K562 (cell line): ENCODE measurements around the gene RHOB. TPM values are rescaled to one million over a fixed set of nuclear protein-coding genes. Genes with fewer than 3 reads are reported as not detected.

ENCODE experiments used
- ATAC-seq: fragments of 200-7000 bp; cut with Tn5 transposase; 3 replicates; pipeline ENCODE4 v1.9.1; 2020; ENCODE audit warnings: moderate library complexity
- BruUV-seq: library from RNA; stranded (reverse); fragments of 400-500 nt; replicated peaks from 2 replicates; lab custom pipeline; 2021; lab: Mats Ljungman, UMichigan
- CTCF ChIA-PET: fragments of 300-600 bp; formaldehyde crosslinking; extraction: SDS; loops from one replicate; lab custom pipeline; 2021; ENCODE audit warnings: low intra/inter-chr PET ratio; lab: Yijun Ruan, JAX
- POLR2A ChIA-PET: fragments of 300-600, 350-650 bp; sonication (Branson Sonifier 250); formaldehyde crosslinking; extraction: SDS; loops from one replicate; lab custom pipeline; 2021; ENCODE audit warnings: antibody characterized with exemption, inconsistent platforms; lab: Yijun Ruan, JAX
- DNase-seq, 4 experiments: peaks; one replicate each; pipeline versions ENCODE4 v3.0.0 to v3.0.0-alpha.2; 2011 to 2018; ENCODE audit warnings: low spot score in 3 of 4, mixed read lengths in 3 of 4; ENCODE audit errors: extremely low read depth in 1 of 4
- FAIRE-seq: peaks from 2 replicates; lab custom pipeline; 2011; peaks lifted over from hg19 to GRCh38; lab: Jason Lieb, UNC
- H2AFZ ChIP-seq: 2 replicates; pipeline ENCODE4 v1.6.0; 2011; ENCODE audit warnings: low read depth, low read length, control low read depth, inconsistent platforms
- H3K27ac ChIP-seq: fragments of 200-600 bp; 3 replicates; pipeline ENCODE4 v1.8.0; 2011; ENCODE audit warnings: low read depth, mild to moderate bottlenecking, control low read depth, inconsistent platforms, low read length, moderate library complexity, mixed read lengths; ENCODE audit errors: extremely low read depth
- H3K27me3 ChIP-seq, 2 experiments: fragments of 300-600 bp in 1 of 2; 2 replicates in 1 of 2; 3 replicates in 1 of 2; pipeline versions ENCODE4 v1.6.0 to v1.8.0; 2011; ENCODE audit warnings: inconsistent platforms in 2 of 2, low read length in 2 of 2, mild to moderate bottlenecking in 1 of 2, mixed read lengths in 1 of 2, moderate library complexity in 1 of 2; ENCODE audit not compliant: control insufficient read depth in 2 of 2, insufficient read depth in 2 of 2
- H3K36me3 ChIP-seq: fragments of 300-600 bp; 3 replicates; pipeline ENCODE4 v1.8.0; 2011; ENCODE audit warnings: mild to moderate bottlenecking, low read length, inconsistent platforms; ENCODE audit not compliant: control insufficient read depth, insufficient read depth
- H3K4me1 ChIP-seq, 2 experiments: fragments of 200-600 bp in 1 of 2; replicated peaks in 1 of 2; 2 replicates in 1 of 2; 3 replicates in 1 of 2; pipeline versions ENCODE4 v1.5.1 to v1.8.0; 2011; ENCODE audit warnings: inconsistent platforms in 2 of 2, low read length in 2 of 2, mild to moderate bottlenecking in 1 of 2, mixed read lengths in 1 of 2, moderate library complexity in 1 of 2; ENCODE audit not compliant: control insufficient read depth in 2 of 2, insufficient read depth in 2 of 2
- H3K4me2 ChIP-seq: 2 replicates; pipeline ENCODE4 v1.6.1; 2011; ENCODE audit warnings: low read length, control low read depth, inconsistent platforms, mixed read lengths; ENCODE audit not compliant: insufficient read depth
- H3K4me3 ChIP-seq: fragments of 200-600 bp; sonication (generic), shearing (Covaris generic); 2 replicates; pipeline ENCODE4 v1.5.1; 2016; ENCODE audit warnings: control low read depth, inconsistent platforms
- H3K79me2 ChIP-seq: fragments of 200-600 bp; 3 replicates; pipeline ENCODE4 v1.8.0; 2011; ENCODE audit warnings: low read length, inconsistent platforms; ENCODE audit not compliant: control insufficient read depth, insufficient read depth
- H3K9ac ChIP-seq, 2 experiments: 2 replicates each; pipeline versions ENCODE4 v1.6.0 to v1.6.1; 2011; ENCODE audit warnings: low read depth in 2 of 2, low read length in 2 of 2, control low read depth in 1 of 2, inconsistent platforms in 1 of 2, mild to moderate bottlenecking in 1 of 2, mixed read lengths in 1 of 2; ENCODE audit not compliant: insufficient read depth in 1 of 2
- H3K9me1 ChIP-seq: one replicate; pipeline ENCODE4 v1.6.0; 2011; ENCODE audit warnings: inconsistent platforms, mild to moderate bottlenecking, low read length, moderate library complexity; ENCODE audit not compliant: control insufficient read depth, insufficient read depth
- H3K9me3 ChIP-seq: replicated peaks from 2 replicates; pipeline ENCODE4 v1.5.1; 2011; ENCODE audit warnings: low read depth, low read length, inconsistent platforms; ENCODE audit not compliant: control insufficient read depth, insufficient read depth
- H4K20me1 ChIP-seq: replicated peaks from 2 replicates; pipeline ENCODE4 v1.6.1; 2011; ENCODE audit warnings: low read length, inconsistent platforms, mixed read lengths; ENCODE audit not compliant: control insufficient read depth, insufficient read depth
- ADNP ChIP-seq: fragments of 200-800 bp; sonication (Bioruptor generic); IDR thresholded peaks from 2 replicates; pipeline ENCODE4 v1.6.1; 2016; ENCODE audit warnings: missing genetic modification characterization, missing compliant biosample characterization
- FOS ChIP-seq: IDR thresholded peaks from 3 replicates; pipeline ENCODE4 v1.6.1; 2011; ENCODE audit not compliant: insufficient read length; ENCODE audit errors: extremely low read depth
- FOXK2 ChIP-seq, 2 experiments: fragments of 450-650 bp; IDR thresholded peaks in 1 of 2; conservative IDR thresholded peaks in 1 of 2; 2 replicates each; pipeline ENCODE4 v1.6.1; 2016; ENCODE audit warnings: low read depth in 2 of 2, mild to moderate bottlenecking in 1 of 2
- GATAD2B ChIP-seq: fragments of 450-650 bp; IDR thresholded peaks from 2 replicates; pipeline ENCODE4 v1.6.1; 2017; ENCODE audit warnings: mild to moderate bottlenecking, borderline replicate concordance
- HDGF ChIP-seq: fragments of 450-650 bp; IDR thresholded peaks from 2 replicates; pipeline ENCODE4 v1.6.1; 2016
- KLF6 ChIP-seq: fragments of 250-450 bp; sonication (Bioruptor Pico); IDR thresholded peaks from 2 replicates; pipeline ENCODE4 v1.4.0; 2020; ENCODE audit warnings: mild to moderate bottlenecking, moderate library complexity, borderline replicate concordance
- LEF1 ChIP-seq: fragments of 450-650 bp; IDR thresholded peaks from 2 replicates; pipeline ENCODE4 v1.6.1; 2016; ENCODE audit warnings: mild to moderate bottlenecking
- ZFP30 ChIP-seq: fragments of 250-450 bp; sonication (Bioruptor Pico); IDR thresholded peaks from 2 replicates; pipeline ENCODE4 v1.8.0; 2022; ENCODE audit warnings: moderate library complexity, mild to moderate bottlenecking, inconsistent platforms, borderline replicate concordance
- ZNF316 ChIP-seq: fragments of 450-650 bp; IDR thresholded peaks from 2 replicates; pipeline ENCODE4 v1.6.1; 2016
- ZNF77 ChIP-seq: fragments of 250-450 bp; sonication (Bioruptor Pico); IDR thresholded peaks from 2 replicates; pipeline ENCODE4 v1.5.0; 2020
- WGBS: fragments of 100-300 bp; shearing (Covaris generic); methylation state at CpG from one replicate; pipeline ENCODE4 v1.1.6; 2016; ENCODE audit warnings: low coverage, mixed read lengths; ENCODE audit not compliant: insufficient coverage; ENCODE audit errors: missing lambda C conversion rate; 5-methylcytosine and 5-hydroxymethylcytosine counted together
- in situ Hi-C: fragments of 300-500 bp; cut with MboI; formaldehyde crosslinking; loops from 4 replicates; pipeline ENCODE4 v1.15.0; 2018; ENCODE audit warnings: inconsistent platforms, mixed read lengths
- intact Hi-C: fragments of 100-400 bp; cut with micrococcal nuclease; formaldehyde crosslinking; loops from 2 replicates; pipeline ENCODE4 v1.14.2; 2022
- polyA plus RNA-seq, 8 experiments: library from polyadenylated mRNA; depleted of rRNA in 4 of 8; stranded (reverse) in 5 of 8; unstranded in 3 of 8; fragments of >200 nt; fragmentation: Nextera tagmentation in 2 of 8; fragmentation: Illumina TruSeq in 1 of 8; extraction: Ambion mirVana in 2 of 8; extraction: Trizol in 1 of 8; gene quantifications; 2 replicates each; pipeline versions ENCODE4 v1.2.1 to v1.2.3, GENCODE V29; 2011 to 2014; ENCODE audit warnings: inconsistent platforms in 1 of 8, missing spikeins in 1 of 8
- total RNA-seq, 7 experiments: library from RNA; depleted of rRNA in 6 of 7; stranded (reverse); fragments of >200 nt in 6 of 7; fragmentation: Illumina TruSeq in 2 of 7; extraction: Trizol in 2 of 7; gene quantifications; 2 replicates each; pipeline versions ENCODE4 v1.2.1 to v1.2.3, GENCODE V29; 2011 to 2021; ENCODE audit warnings: low replicate concordance in 1 of 7

Gene RHOB
- total and polyA plus RNA-seq, 9 of the 15 experiments (the other 6 are each of a cell fraction or from before 2014, with no cell fraction given) = 0.07 to 4.8 (median 1.1) TPM

- CTCF ChIA-PET = no interaction called here
- H3K9me3 ChIP-seq = no peaks in the 10 kb centered on the region
- no peaks in the 10 kb centered on the region for H3K79me2 ChIP-seq
- no peak for ATAC-seq
- POLR2A ChIA-PET = interaction anchor here (1.2 kb wide), 1 partner anchor 23 kb away, joined by 4 read pairs; the partner anchor contains the start of gene RHOB
- no peak for DNase-seq
- H3K4me3 ChIP-seq = no peak overlapping the region
- H3K4me2 ChIP-seq = no peak overlapping the region
- in situ Hi-C loops = no loop called here
- H4K20me1 ChIP-seq = no peaks in the 10 kb centered on the region
- H3K27me3 ChIP-seq = peaks cover 0 to 28% of the 10 kb centered on the region in 2 experiments; a peak in 4 of 5 replicates
- BruUV-seq = no TSS peak
- 6% methylated on average over 8 of the region's 8 CpGs for WGBS
- H3K36me3 ChIP-seq = no peaks in the 10 kb centered on the region
- H3K9ac ChIP-seq = no peak overlapping the region; a peak in 1 of 4 replicates
- no peaks in the 10 kb centered on the region for H3K4me1 ChIP-seq
- TF ChIP-seq HDGF (no peak), ZFP30 (CRISPR knock-in tag) (no peak), KLF6 (CRISPR knock-in tag) (no peak), GATAD2B (no peak), ADNP (tag) (no peak), FOXK2 (conservative IDR thresholded peaks at IDR 0.05 in 1 of 2, IDR thresholded peaks at IDR 0.05 in 1 of 2; ENCODE audit: low read depth in 2 of 2) (no peak), ZNF77 (CRISPR knock-in tag) (no peak), ZNF316 (no peak), LEF1 (no peak), FOS (no peak)
- TF ChIP-seq, all 486 proteins: peak for 0
- Histone ChIP-seq H3K9me1 (no peaks in the 10 kb centered on the region), H2AFZ (no peak overlapping the region), H3K27ac (no peak overlapping the region)
- FAIRE-seq = no peak
- intact Hi-C loops = no loop called here
These were observed 22.7 kb downstream of the RHOB start for GRCh38 chr2:20469595-20469994.
